Stimulated activated CD8-positive, alpha-beta memory T cell treated with anti-CD3 and anti-CD28 coated beads, Interleukin-4, amount 100 ng/mL, for 4 hours (primary cell): ENCODE measurements around the gene PLIN1.

ENCODE experiments used
- DNase-seq, 2 donors: peaks; one replicate each; pipeline ENCODE4 v3.0.0-alpha.2; 2020; ENCODE audit warnings: low read depth in 2 of 2, low spot score in 1 of 2

PLIN1 gene

DNA sequence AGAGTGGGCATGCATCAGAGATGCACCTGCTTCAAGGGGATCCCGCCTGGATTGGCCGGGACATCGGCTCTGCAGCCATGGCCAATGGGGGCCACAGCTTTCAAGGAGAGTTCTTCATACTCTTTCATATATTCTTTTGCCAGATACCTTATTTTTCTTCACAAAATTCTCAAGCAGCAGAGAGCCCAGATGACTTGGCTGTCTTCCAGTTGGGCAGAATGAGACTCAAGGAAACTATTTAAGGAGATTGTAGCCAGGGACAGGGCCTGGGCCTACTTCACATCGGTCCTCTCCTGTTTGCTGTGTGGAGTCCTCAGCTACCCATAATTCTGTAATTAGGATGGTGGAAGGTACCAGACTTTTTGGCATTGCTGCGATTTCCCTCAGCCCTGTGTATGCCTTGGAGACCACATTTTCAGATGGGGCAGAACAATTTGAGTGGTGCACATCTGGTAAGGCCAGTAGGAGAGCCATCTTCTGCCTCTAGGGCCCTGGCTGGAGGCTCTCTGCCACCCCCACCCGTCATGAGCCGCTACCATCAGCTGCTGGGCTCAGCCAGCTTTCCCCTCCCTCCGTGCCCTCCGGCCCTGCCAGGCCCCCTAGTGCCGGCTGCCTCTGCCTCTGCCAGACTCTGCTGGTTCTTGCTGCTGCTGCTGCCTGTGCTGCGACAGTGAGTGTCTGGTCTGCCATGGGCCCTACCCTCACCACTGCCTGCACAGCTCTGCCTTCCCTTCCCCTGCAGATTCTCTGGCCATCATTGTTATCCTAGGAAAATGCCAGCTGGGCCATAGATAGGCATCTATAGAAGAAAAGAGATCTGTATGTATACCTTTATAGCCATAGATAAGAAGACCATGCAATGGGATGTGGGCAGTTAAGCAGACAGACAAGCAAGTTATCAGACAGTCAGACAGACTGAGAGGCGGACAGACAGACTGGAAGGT, 6.7 kb downstream of the PLIN1 start:
- DNase-seq = no peak

GRCh38 chr15:89671687-89672086, 7.5 kb downstream of the PLIN1 start:
- no peak for DNase-seq

GRCh38 chr15:89670971-89671560, 8.1 kb downstream of the PLIN1 start:
- no peak for DNase-seq

GRCh38 chr15:89669941-89670340, 9.2 kb downstream of the PLIN1 start:
- DNase-seq = no peak

DNA sequence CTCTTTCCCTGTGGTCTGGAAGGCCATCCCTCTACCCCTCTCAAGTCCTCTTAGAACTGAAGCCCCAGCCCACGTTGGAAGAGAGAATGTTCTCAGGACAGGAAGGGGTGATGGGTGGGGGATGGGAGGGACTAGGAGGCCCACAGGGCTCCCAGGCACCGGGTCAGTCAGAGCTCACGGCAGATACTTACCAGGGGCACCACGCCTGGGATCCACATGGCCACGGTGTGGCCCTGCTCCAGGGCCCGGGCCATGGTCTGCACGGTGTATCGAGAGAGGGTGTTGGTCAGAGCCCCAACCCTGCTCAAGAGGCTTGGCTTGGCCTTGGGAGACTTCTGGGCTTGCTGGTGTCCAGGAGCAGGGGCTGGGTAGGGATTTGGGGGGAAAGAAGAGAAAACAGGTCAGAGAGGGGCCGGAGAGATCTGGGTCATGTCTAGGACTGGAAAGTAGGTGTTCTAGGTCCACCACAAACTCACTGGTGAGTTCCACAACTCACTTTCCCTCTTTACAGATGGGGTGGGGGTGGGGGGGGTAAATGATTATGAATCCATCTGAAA, 9.8 kb downstream of the PLIN1 start:
- DNase-seq = no peak

DNA sequence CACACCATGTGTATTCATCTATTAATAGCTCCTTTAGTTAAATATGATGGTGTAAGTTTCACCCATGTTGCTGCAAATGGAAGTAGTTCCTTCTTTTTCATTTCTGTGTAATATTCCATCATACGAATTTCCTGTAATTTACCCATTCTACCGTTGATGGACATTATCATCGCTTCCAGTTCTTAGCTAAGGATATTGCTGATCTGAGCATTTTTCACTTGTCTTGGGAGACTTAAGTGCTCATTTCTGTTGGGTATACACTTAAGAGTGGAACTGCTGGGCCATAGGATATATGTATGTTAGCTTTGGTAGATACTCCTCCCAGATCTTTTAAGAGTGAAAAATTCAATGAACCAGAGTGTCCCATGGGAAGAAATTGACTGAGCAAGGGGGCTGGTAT, 11.0 kb downstream of the PLIN1 start:
- no peak for DNase-seq

DNA sequence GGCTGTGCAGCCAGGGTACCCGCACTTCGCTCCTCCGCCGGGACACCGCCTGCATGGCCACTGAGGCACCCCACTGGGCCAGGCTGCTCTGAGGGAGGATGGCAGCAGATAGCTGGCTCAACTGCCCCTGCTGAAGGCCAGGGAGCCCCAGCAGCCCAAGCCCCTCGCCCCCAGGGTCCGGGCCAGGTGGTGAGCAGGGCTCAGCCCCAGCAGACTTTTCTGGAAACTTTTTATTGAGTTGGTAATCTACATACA, 11.5 kb downstream of the PLIN1 start:
- DNase-seq = no peak

DNA sequence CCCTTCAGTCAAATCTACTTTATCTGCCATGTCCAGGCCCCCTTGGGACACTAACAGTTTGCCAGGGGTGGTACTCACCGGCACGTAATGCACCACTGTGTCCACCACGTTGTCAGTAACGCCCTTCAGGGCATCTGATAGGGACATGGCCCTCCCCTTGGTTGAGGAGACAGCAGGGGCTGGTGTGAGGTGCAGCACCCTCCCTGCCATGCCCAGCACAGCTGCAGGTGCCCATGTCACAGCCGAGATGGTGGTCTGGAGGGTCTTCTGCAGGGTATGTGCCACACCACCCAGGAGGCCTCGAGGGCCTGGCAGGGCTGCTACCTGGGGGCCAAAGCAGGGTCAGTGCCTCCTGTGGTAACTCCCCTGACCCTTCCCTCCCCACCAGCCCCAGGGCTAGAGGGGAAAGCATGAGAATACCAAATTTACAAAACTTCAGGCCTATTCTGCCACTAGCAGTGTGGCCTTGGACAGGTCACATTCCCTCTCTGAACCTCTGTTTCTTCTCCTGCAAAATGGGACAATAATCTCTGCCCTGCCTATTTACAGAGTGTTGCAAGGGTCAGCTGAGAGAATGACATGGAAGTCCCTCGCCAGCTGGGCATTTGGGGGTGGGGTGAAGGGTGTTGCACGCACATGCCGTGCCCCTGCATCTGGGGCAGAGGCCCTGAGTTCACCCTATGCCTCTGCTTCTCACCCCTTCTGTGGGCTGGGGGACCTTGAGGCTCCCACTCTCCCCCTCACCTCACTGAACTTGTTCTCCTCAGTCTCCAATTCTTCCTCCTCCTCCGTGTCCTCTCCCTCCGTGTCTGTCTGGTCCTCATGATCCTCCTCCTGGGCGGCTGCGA, 12.1 kb downstream of the PLIN1 start:
- DNase-seq = no peak

- no peak for DNase-seq
These were observed 12.8 kb downstream of the PLIN1 start for GRCh38 chr15:89666184-89666857.

- no peak for DNase-seq
These were observed 13.6 kb downstream of the PLIN1 start for GRCh38 chr15:89665449-89666181.

- DNase-seq = no peak
These were observed 14.5 kb downstream of the PLIN1 start for GRCh38 chr15:89664441-89665350.

DNA sequence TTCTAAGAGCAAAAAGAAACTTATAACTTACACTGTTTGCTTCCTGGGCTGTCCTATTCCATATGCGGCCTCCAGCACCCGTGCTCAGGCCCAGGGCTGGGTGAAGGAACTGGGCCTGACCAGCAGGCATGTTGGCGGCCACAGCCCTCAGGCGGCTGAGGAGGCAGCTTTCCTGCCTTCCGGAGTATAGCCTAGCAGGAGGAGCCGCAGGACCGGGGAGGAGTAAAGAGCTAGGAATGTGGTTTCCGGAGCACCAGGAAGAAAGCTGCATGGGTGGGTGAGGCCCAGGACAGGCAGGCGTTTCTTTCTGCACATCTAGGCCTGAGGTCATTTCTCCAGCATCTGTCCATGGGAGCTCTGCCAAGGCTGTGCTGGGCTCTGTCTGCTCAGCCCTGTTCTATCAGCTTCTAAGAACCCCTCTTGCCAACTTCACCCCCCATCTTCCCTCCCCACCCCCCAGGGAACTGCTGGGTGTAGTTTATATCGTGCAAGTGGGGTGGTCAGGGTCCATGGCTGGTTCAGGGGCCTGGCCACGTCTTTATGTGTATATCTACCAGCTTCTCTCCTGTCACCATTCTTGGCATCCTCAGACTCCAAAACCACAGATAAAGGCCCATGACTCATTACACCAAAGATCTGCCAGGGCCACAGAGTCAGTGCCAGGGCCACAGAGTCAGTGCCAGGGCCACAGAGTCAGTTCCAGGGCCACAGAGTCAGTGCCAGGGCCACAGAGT, 16.1 kb downstream of the PLIN1 start:
- DNase-seq = no peak

- DNase-seq = no peak
These were observed 18.6 kb downstream of the PLIN1 start for GRCh38 chr15:89660556-89660955.

DNA sequence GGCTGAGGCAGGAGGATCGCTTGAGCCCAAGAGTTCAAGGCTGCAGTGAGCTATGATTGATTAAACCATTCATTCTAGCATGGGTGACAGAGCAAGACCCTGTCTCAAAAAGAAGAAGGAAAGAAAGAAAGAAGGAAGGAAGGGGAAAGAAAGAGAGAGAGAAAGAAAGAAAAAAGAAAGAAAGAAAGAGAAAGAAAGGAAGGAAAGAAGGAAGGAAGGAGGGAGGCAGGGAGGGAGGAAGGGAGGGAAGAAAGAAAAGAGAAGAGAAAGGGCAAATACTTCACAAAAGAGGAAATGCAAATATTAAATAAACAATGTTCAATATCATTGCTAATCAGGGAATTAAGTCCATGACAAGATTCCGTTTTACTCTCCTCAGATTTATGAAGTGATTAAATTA, 19.9 kb downstream of the PLIN1 start:
- no peak for DNase-seq

DNA sequence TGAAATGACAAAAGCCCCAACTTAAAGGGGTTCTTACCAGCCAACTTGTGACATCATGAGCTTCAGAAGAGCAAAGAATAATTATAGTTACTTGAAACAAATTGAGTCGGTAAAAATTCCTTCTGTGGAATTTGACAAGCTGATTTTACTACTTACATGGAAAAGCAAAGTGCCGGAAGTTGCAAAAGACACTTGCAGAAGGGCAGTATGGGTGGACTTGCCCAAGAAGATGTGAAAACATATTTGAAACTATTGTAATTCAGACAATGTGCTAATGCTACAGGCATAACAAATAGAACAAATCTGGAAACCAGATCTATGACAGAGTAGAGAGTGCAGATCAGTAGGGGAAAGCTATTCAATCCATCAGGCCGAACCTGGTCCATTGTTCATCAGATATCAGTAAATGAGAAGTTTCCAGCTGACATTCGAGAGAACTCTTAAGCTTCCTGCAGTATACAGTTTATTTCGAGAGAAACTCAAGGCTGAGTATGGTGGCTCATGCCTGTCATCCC, 21.4 kb downstream of the PLIN1 start:
- no peak for DNase-seq

GRCh38 chr15:89656116-89656815, 22.9 kb downstream of the PLIN1 start:
- DNase-seq = no peak

- DNase-seq = no peak
These were observed 24.0 kb downstream of the PLIN1 start, which contains the start of gene KIF7 for GRCh38 chr15:89654847-89655805. TSS of gene KIF7 (minus strand) at chr15:89655467. CDS start at chr15:89652930, 2,537 bp downstream.
